Measurements from ENCODE around the gene MRE11. TPM values are rescaled to one million over a fixed set of nuclear protein-coding genes. Genes with fewer than 3 reads are reported as not detected.

Gene MRE11
- polyA plus RNA-seq, 1 experiment: 10.3 TPM

- Histone ChIP-seq H3K9me3 (ENCODE audit: control insufficient read depth, insufficient read depth, low read length) (no peaks in the 10 kb centered on the region), H3K27me3 (ENCODE audit: control insufficient read depth, insufficient read depth, low read length) (no peaks in the 10 kb centered on the region), H3K4me3 (ENCODE audit: low read depth, low read length) (no peak overlapping the region), H3K27ac (ENCODE audit: low read depth, low read length) (peak overlapping the region; percentile 12)
- no peak for TF ChIP-seq CTCF (IDR thresholded peaks at IDR 0.05; ENCODE audit: low read depth, low read length)
- POLR2A ChIA-PET: no interaction called here
- CTCF ChIA-PET: interaction anchor here (0.8 to 1.6 kb wide), 2 partner anchors 265 to 554 kb away, joined by 3 to 5 read pairs; no protein-coding TSS in a partner anchor
- no peak for DNase-seq (ENCODE audit: low read depth, low spot score)
These were observed 44.6 kb downstream of the MRE11 start for GRCh38 chr11:94449029-94449428.

- ChIA-PET CTCF (no interaction called here), POLR2A (no interaction called here)
- Histone ChIP-seq H3K27me3 (ENCODE audit: control insufficient read depth, insufficient read depth, low read length) (no peaks in the 10 kb centered on the region), H3K4me3 (ENCODE audit: low read depth, low read length) (no peak overlapping the region), H3K27ac (ENCODE audit: low read depth, low read length) (no peak overlapping the region), H3K9me3 (ENCODE audit: control insufficient read depth, insufficient read depth, low read length) (no peaks in the 10 kb centered on the region)
- DNase-seq (ENCODE audit: low read depth, low spot score): no peak
- no peak for TF ChIP-seq CTCF (IDR thresholded peaks at IDR 0.05; ENCODE audit: low read depth, low read length)
These were observed 46.5 kb downstream of the MRE11 start for GRCh38 chr11:94447149-94447548.

GRCh38 chr11:94445641-94446040 is 48.0 kb downstream of the MRE11 start:
- POLR2A ChIA-PET: no interaction called here
- TF ChIP-seq CTCF (IDR thresholded peaks at IDR 0.05; ENCODE audit: low read depth, low read length): no peak
- no peaks in the 10 kb centered on the region for H3K27me3 ChIP-seq (ENCODE audit: control insufficient read depth, insufficient read depth, low read length)
- no peaks in the 10 kb centered on the region for H3K9me3 ChIP-seq (ENCODE audit: control insufficient read depth, insufficient read depth, low read length)
- CTCF ChIA-PET: no interaction called here
- no peak overlapping the region for H3K4me3 ChIP-seq (ENCODE audit: low read depth, low read length)
- DNase-seq (ENCODE audit: low read depth, low spot score): no peak
- H3K27ac ChIP-seq (ENCODE audit: low read depth, low read length): no peak overlapping the region

DNA sequence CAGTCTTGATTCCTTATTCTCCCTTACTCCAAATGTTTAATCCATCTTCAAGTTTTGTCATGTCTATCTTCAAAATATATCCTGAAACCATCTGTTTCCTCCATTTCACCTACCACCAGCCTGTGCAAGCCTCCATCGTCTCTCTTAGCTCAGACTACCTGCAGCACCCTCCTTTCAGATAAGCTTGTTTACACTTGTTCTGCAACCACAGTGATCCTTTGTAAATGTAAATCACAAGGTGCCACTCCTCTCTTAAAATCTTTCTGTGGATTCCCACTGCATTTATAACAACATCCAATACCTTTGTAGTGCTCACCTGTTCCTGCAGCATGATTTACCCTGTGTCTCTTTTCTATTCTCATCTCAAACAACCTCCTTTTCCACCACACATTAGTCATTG is 60.6 kb downstream of the MRE11 start:
- ChIA-PET POLR2A (no interaction called here), CTCF (no interaction called here)
- no peaks in the 10 kb centered on the region for H3K9me3 ChIP-seq (ENCODE audit: control insufficient read depth, insufficient read depth, low read length)
- H3K27ac ChIP-seq (ENCODE audit: low read depth, low read length): no peak overlapping the region
- no peak for DNase-seq (ENCODE audit: low read depth, low spot score)
- no peak overlapping the region for H3K4me3 ChIP-seq (ENCODE audit: low read depth, low read length)
- no peak for TF ChIP-seq CTCF (IDR thresholded peaks at IDR 0.05; ENCODE audit: low read depth, low read length)
- H3K27me3 ChIP-seq (ENCODE audit: control insufficient read depth, insufficient read depth, low read length): no peaks in the 10 kb centered on the region

DNA sequence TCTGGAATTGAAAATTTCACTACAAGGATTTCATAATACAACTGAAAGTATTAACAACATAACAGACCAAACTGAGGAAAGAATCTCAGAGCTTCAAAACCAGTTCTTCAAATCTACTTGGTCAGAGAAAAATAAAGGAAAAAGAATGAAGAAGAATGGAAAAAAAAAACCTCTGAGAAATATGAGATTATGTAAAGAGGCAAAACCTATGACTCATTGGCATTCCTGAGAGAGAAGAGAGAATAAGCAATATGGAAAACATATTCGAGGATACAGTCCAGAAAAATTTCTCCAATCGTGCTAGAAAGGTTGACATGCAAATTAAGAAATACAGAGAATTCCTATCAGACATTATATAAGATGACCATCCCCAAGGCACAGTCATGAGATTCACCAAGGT is 69.0 kb downstream of the MRE11 start:
- H3K9me3 ChIP-seq (ENCODE audit: control insufficient read depth, insufficient read depth, low read length): no peaks in the 10 kb centered on the region
- H3K27me3 ChIP-seq (ENCODE audit: control insufficient read depth, insufficient read depth, low read length): no peaks in the 10 kb centered on the region
- ChIA-PET POLR2A (no interaction called here), CTCF (interaction anchor here (1.0 to 2.1 kb wide), 4 partner anchors 7 to 529 kb away, joined by 3 to 5 read pairs (median 4); no protein-coding TSS in a partner anchor)
- no peak overlapping the region for H3K4me3 ChIP-seq (ENCODE audit: low read depth, low read length)
- H3K27ac ChIP-seq (ENCODE audit: low read depth, low read length): no peak overlapping the region
- DNase-seq (ENCODE audit: low read depth, low spot score): no peak
- TF ChIP-seq CTCF (IDR thresholded peaks at IDR 0.05; ENCODE audit: low read depth, low read length): no peak

Data from AG04450 (cell line).